ENCODE measurements around the gene ERC1.

Gene ERC1

GRCh38 chr12:1418144-1418543 lies 427.1 kb downstream of the ERC1 start:
- no peak for DNase-seq

- DNase-seq: no peak
These were observed 428.9 kb downstream of the ERC1 start for GRCh38 chr12:1419849-1420371.

- DNase-seq: no peak
These were observed 430.2 kb downstream of the ERC1 start for GRCh38 chr12:1421091-1421846.

GRCh38 chr12:1422604-1423315 lies 431.7 kb downstream of the ERC1 start:
- peak; percentile 29 for DNase-seq

GRCh38 chr12:1424674-1425395 lies 433.8 kb downstream of the ERC1 start:
- DNase-seq: no peak

- DNase-seq: no peak
These were observed 434.3 kb downstream of the ERC1 start for GRCh38 chr12:1425396-1425729.

GRCh38 chr12:1428671-1429070 lies 437.6 kb downstream of the ERC1 start:
- no peak for DNase-seq

- DNase-seq: no peak
These were observed 439.0 kb downstream of the ERC1 start for GRCh38 chr12:1429980-1430379.

- no peak for DNase-seq
These were observed 443.4 kb downstream of the ERC1 start for GRCh38 chr12:1434296-1434955.

GRCh38 chr12:1435044-1435443 lies 444.0 kb downstream of the ERC1 start:
- DNase-seq: no peak

- no peak for DNase-seq
These were observed 444.4 kb downstream of the ERC1 start for GRCh38 chr12:1435456-1435855.

- DNase-seq: no peak
These were observed 445.0 kb downstream of the ERC1 start for GRCh38 chr12:1436015-1436414.

- no peak for DNase-seq
These were observed 446.0 kb downstream of the ERC1 start for GRCh38 chr12:1436981-1437380.

- no peak for DNase-seq
These were observed 448.2 kb downstream of the ERC1 start for GRCh38 chr12:1439201-1439600.

- no peak for DNase-seq
These were observed 448.7 kb downstream of the ERC1 start for GRCh38 chr12:1439687-1440086.

GRCh38 chr12:1443421-1444141 lies 452.6 kb downstream of the ERC1 start:
- no peak for DNase-seq

GRCh38 chr12:1444142-1444516 lies 453.1 kb downstream of the ERC1 start:
- DNase-seq: no peak

GRCh38 chr12:1445807-1446206 lies 454.8 kb downstream of the ERC1 start:
- no peak for DNase-seq

- DNase-seq: no peak
These were observed 457.3 kb downstream of the ERC1 start for GRCh38 chr12:1448336-1448735.

- no peak for DNase-seq
These were observed 462.8 kb downstream of the ERC1 start for GRCh38 chr12:1453810-1454209.

- no peak for DNase-seq
These were observed 465.9 kb downstream of the ERC1 start for GRCh38 chr12:1456885-1457284.

- no peak for DNase-seq
These were observed 466.9 kb downstream of the ERC1 start for GRCh38 chr12:1457901-1458300.
